Testis (tissue), 2 donors: ENCODE measurements around the gene BIVM.

Source experiments
- CTCF ChIP-seq, 3 experiments: fragments of 450-650 bp in 2 of 3; fragments of 200-600 bp in 1 of 3; sonication (generic) in 1 of 3; IDR thresholded peaks; one replicate each; pipeline ENCODE4 v1.5.1; 2016 to 2019; ENCODE audit warnings: antibody characterized with exemption in 3 of 3, mild to moderate bottlenecking in 2 of 3, moderate library complexity in 1 of 3
- POLR2A ChIP-seq: fragments of 450-650 bp; IDR thresholded peaks from one replicate; pipeline ENCODE4 v1.6.1; 2017; ENCODE audit warnings: antibody characterized with exemption, mild to moderate bottlenecking, moderate library complexity

DNA sequence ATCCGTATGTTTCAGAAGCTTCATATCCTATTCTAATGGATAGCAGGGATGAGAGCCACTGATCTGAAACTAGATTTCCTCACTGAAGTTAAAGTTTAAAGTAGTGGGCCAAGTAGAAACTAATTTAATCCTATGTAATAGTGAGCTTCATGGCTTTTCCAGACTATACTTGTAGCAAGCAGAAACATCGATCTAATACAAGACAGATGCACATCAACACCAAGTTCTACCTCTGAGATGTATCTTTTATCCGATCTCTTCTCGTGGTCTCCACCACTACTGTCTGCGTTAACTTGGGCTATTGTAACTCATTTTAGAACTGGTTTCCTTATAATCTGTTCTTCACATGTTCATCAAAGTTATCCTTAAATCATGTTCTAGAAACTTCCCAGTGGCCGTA is 50.0 kb downstream of the BIVM start:
- TF ChIP-seq CTCF (IDR thresholded peaks at IDR 0.05) = no peak
- TF ChIP-seq POLR2A = no peak
